HG03457 (cell line): Measurements from ENCODE around the gene CDH13.

Experiments
- ATAC-seq: cut with Tn5 transposase; IDR thresholded peaks from one replicate; pipeline ENCODE4 v1.9.1; 2021; ENCODE audit warnings: moderate number of reproducible peaks; ENCODE audit not compliant: unreplicated experiment

The CDH13 gene

DNA sequence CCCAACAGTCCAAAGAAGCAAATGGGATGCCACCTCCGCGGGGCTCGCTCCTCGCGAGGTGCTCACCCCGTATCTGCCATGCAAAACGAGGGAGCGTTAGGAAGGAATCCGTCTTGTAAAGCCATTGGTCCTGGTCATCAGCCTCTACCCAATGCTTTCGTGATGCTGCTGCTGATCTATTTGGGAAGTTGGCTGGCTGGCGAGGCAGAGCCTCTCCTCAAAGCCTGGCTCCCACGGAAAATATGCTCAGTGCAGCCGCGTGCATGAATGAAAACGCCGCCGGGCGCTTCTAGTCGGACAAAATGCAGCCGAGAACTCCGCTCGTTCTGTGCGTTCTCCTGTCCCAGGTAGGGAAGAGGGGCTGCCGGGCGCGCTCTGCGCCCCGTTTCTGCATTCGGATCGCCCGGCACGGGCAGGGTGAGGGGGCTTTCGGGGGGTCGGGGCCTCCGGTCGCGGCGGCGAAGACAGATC, at the start of gene CDH13:
TSS of gene CDH13 (plus strand) at position 179 of the 471 bp plus-strand sequence.
- no peak for ATAC-seq

- ATAC-seq = no peak
Measured at GRCh38 chr16:82580298-82580890, 46.4 kb upstream of the CDH13 start.

- no peak for ATAC-seq
Measured at GRCh38 chr16:82582975-82583374, 43.8 kb upstream of the CDH13 start.

GRCh38 chr16:82583422-82583821, 43.3 kb upstream of the CDH13 start:
- no peak for ATAC-seq

- ATAC-seq = no peak
Measured at GRCh38 chr16:82584553-82585152, 42.1 kb upstream of the CDH13 start.

DNA sequence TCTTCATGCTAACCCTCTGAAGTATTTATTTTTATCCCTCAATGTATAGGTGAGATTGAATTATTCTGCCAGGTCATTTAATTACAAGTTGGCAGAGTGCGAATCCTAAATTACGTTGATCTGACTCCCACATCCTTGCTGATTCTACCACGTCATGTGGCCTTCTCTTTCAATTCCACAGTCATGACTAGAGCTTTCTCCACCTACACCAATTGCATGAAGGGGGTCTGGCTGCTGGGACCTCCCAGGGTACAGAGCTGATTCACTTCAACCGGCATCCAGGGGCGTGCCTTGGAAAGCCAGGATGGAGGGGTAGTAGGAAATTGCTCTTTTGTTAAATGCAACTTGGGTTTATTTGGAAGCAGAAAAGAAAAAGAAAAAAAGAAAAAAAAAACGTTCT, 41.1 kb upstream of the CDH13 start:
- no peak for ATAC-seq

DNA sequence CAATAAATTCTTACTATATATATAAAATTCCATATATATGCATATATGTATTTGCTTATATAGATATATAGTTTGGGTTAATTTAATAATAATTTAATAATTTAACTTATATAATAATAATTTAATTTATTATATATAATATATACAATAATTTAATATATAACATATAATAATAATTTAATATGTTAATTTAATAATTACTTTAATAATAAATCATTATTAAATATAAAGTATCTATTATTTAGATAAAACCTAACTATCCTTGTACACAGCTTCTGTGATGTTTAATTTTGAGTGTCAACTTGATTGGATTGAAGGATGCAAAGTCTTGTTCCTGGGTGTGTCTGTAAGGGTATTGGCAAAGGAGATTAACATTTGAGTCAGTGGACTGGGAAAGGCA, 40.6 kb upstream of the CDH13 start:
- ATAC-seq = no peak

DNA sequence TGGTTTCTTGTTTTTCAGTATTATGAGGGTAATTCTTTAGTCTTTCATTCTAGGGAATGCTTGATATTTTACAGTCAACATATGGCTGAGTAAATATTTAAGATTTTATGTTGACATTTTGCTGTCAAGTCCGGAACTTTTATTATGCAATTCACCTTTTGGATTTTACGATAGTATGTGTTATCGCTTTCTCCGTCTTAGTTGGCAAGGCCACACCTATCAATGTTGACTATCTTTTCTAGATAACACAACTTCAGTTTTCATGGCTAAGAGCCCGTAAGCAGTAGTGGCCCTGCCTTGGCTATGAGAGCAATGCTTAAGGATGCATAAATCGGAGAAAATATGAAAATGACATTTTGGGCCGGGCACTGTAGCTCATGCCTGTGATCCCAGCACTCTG, 39.5 kb upstream of the CDH13 start:
- no peak for ATAC-seq

GRCh38 chr16:82589407-82589806, 37.4 kb upstream of the CDH13 start:
- ATAC-seq = no peak

- ATAC-seq = no peak
Measured at GRCh38 chr16:82594114-82594513, 32.7 kb upstream of the CDH13 start.

DNA sequence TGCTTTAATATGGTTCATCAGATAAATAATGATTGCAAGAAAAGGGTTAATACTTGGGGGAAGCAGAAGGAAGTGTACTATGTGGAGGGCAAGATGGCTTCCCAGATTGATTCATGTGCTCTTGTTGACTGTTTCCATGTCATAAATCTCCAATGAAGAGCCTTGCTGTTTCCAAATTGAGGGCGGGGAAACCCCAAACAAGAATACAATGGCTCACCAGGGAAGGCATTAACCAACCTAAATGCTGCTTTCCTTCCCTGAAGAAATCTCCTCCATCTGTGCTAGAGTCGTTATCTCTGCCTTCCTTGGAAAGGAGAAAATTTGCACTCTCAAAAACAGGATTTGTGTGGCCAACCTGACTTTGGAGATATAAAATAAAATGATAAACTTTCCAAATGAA, 28.0 kb upstream of the CDH13 start:
- ATAC-seq = no peak

DNA sequence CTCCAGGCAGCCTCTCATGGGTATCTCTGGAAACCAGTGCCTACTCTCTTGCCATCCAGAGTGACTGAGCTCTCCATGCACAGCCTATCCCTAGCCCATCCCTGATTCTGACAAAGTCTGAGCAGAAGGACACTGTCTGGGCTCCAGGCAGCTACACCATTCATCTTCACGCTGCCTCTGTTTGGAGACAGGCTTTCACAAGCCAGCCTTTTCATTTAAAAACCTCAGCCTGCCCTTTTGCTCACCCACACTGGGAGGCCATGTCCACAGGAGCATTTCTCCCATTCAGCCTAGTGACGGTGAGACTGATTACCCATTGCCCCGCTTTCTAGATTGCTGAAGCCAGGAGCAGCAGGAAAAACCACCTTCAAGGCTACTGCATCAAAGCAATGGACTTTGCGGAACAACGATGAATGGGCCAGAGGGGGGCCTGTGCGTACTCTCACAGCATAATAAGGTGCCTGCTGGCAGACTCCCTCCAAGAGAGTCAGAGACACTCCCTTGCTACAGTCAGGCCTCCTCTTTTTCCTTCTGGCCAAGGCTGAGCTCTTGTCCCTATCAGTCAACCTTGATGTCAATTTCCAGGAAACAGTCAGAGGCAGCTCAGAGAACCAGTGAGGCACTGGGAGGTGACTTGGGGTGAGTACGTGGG, 24.7 kb upstream of the CDH13 start:
- ATAC-seq = no peak

DNA sequence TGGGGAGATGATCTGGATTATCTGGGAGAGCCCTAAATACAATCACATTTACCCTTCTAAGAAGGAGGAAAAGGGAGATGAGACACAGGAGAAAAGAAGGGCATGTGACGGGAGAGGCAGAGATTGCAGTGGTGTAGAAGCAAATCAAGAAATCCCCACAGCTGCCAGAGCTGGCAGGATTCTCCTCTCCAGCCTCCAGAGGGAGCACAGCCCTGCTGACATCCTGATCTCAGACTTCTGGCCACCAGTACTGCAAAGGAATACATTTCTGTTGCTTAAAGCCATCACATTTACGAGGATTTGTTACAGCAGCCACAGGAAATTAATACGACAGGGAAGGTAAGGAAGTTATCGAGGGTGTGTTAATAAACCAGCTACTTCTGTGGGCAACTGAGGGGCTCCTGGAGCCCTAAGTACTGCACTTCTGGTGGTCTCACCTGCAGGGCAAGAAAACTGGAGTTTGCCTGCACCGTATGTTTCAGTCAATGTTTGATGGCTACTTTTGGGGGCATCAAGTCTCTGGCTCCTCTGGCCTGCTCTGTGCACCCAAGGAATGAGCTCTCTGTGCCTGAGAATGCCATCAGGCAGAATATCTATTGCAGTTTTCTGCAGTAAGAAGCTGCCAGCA, 22.9 kb upstream of the CDH13 start:
- ATAC-seq = no peak

DNA sequence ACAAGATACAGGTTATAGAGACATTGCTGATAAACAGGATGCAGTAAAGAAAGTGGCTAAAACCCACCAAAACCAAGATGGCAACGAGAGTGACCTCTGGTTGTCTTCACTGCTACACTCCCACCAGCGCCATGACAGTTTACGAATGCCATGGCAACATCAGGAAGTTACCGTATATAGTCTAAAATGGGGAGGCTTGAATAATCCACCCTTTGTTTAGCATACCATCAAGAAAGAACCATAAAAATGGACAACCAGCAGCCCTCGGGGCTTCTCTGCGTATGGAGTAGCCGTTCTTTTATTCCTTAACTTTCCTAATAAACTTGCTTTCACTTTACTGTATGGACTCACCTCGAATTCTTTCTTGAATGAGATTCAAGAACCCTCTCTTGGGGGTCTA, 21.7 kb upstream of the CDH13 start:
- ATAC-seq = no peak

GRCh38 chr16:82605863-82606620, 20.7 kb upstream of the CDH13 start:
- no peak for ATAC-seq

DNA sequence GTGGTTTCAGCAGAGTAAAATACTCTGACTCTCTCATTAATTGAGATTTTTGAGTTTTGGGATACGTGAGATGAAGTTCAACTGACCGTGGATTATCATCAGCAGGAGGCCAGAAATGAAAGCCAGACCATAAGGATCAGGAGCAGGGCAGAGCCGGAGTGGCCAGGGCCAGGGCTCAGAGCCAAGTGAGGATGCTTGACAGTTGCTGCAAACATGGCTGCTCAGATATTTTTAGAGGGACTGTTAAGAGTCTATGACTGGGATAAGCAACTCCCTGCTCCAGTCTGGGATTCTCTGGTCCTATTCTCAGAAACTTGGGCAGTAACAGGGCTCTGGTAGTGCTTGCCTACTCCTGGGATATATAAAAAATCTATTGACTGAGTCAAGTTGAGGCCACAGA, 17.6 kb upstream of the CDH13 start:
- ATAC-seq = no peak

DNA sequence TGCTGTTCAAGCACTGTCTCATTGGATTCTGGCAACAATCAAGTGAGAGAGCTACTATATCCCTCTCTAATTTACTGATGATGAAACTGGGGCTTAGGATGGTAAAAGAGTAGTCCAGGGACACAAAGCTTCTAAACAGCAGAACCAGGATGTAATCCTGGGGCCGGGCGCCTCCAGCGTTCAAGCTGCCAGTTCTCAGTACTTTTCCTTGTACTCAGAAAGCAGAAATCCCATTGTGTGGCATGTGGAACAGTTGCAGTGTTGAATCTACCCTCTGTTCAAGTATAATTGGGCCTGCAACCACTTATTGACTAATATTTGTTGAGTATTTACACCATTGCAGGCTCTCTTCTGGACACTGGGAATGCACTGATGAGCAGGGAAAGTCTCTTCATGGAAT, 14.5 kb upstream of the CDH13 start:
- ATAC-seq = no peak

- no peak for ATAC-seq
Measured at GRCh38 chr16:82616356-82616755, 10.4 kb upstream of the CDH13 start.

GRCh38 chr16:82621781-82622180, 5.0 kb upstream of the CDH13 start:
- ATAC-seq = no peak

DNA sequence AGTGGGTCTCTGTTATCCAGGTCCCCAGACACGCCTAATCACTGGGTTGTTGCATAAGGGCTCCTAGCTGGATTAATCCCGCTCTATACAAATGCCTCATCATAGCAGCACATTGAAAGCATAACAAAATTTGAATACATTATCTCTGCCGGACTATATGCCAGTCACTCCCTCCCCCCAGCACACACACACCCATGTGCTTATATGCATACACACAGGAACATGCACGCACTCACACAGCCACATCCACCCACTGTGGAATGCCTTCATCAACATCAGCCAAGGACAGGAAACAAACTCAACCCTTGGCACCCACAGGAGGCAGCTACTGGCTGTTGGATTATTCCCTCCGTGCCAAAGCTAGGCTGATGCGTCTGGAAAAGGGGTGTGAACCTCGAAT, 3.5 kb upstream of the CDH13 start:
- ATAC-seq = no peak
